Neuronal stem cell (in vitro differentiated cells): ENCODE data around the gene SH3PXD2B.
A peak's percentile ranks its signal among the peaks of the same experiment; 100 is the strongest.

Experiments
- DNase-seq: peaks from one replicate; pipeline ENCODE4 v3.0.0-alpha.2; 2013; ENCODE audit warnings: low spot score
- H2AFZ ChIP-seq: one replicate; pipeline ENCODE4 v1.6.1; 2013; ENCODE audit warnings: mild to moderate bottlenecking, low read length, inconsistent platforms
- H2AK5ac ChIP-seq: 2 replicates; pipeline ENCODE4 v1.6.1; 2013; ENCODE audit warnings: low read depth, mild to moderate bottlenecking, inconsistent platforms, low read length, moderate library complexity, mixed read lengths
- H2BK120ac ChIP-seq: 2 replicates; pipeline ENCODE4 v1.6.1; 2013; ENCODE audit warnings: low read depth, mild to moderate bottlenecking, inconsistent platforms, low read length, moderate library complexity, mixed read lengths
- H2BK12ac ChIP-seq: one replicate; pipeline ENCODE4 v1.6.1; 2013; ENCODE audit warnings: low read length, inconsistent platforms
- H2BK15ac ChIP-seq: 2 replicates; pipeline ENCODE4 v1.6.1; 2013; ENCODE audit warnings: mild to moderate bottlenecking, low read length, inconsistent platforms, mixed read lengths
- H2BK5ac ChIP-seq: one replicate; pipeline ENCODE4 v1.6.1; 2013; ENCODE audit warnings: inconsistent platforms, mild to moderate bottlenecking, low read length, moderate library complexity
- H3K14ac ChIP-seq: one replicate; pipeline ENCODE4 v1.6.1; 2013; ENCODE audit warnings: low read length, inconsistent platforms
- H3K18ac ChIP-seq: 2 replicates; pipeline ENCODE4 v1.6.1; 2013; ENCODE audit warnings: low read length, inconsistent platforms
- H3K23ac ChIP-seq: 2 replicates; pipeline ENCODE4 v1.6.1; 2013; ENCODE audit warnings: low read depth, mild to moderate bottlenecking, mixed read lengths, low read length, inconsistent platforms; ENCODE audit not compliant: poor library complexity
- H3K27ac ChIP-seq: replicated peaks from 3 replicates; pipeline ENCODE4 v1.5.1; 2013; ENCODE audit warnings: low read length, inconsistent platforms
- H3K27me3 ChIP-seq, 3 experiments: 2 replicates each; pipeline ENCODE4 v1.6.1; 2013; ENCODE audit warnings: low read length in 3 of 3, mild to moderate bottlenecking in 2 of 3, inconsistent platforms in 1 of 3, low read depth in 1 of 3, mixed read lengths in 1 of 3, moderate library complexity in 1 of 3; ENCODE audit not compliant: control insufficient read depth in 3 of 3, insufficient read depth in 3 of 3
- H3K36me3 ChIP-seq, 2 donors: replicated peaks in 1 of 2; 2 replicates each; pipeline ENCODE4 v1.6.1; 2013; ENCODE audit warnings: low read length in 2 of 2; ENCODE audit not compliant: control insufficient read depth in 2 of 2, insufficient read depth in 2 of 2
- H3K4ac ChIP-seq: 2 replicates; pipeline ENCODE4 v1.6.1; 2013; ENCODE audit warnings: inconsistent platforms, mild to moderate bottlenecking, low read length, moderate library complexity
- H3K4me1 ChIP-seq, 2 donors: 1 replicate in 1 of 2; 2 replicates in 1 of 2; pipeline ENCODE4 v1.6.1; 2013; ENCODE audit warnings: low read length in 2 of 2, low read depth in 1 of 2; ENCODE audit not compliant: control insufficient read depth in 2 of 2, insufficient read depth in 1 of 2
- H3K4me2 ChIP-seq: one replicate; pipeline ENCODE4 v1.6.1; 2013; ENCODE audit warnings: mild to moderate bottlenecking, low read length, inconsistent platforms; ENCODE audit not compliant: insufficient read depth, poor library complexity, severe bottlenecking
- H3K4me3 ChIP-seq, 2 donors: 2 replicates each; pipeline ENCODE4 v1.5.1; 2013; ENCODE audit warnings: low read length in 2 of 2, mild to moderate bottlenecking in 2 of 2, inconsistent platforms in 1 of 2, moderate library complexity in 1 of 2
- H3K79me1 ChIP-seq: one replicate; pipeline ENCODE4 v1.6.1; 2013; ENCODE audit warnings: low read depth, mild to moderate bottlenecking, inconsistent platforms, low read length, moderate library complexity
- H3K9ac ChIP-seq: one replicate; pipeline ENCODE4 v1.6.1; 2013; ENCODE audit warnings: mild to moderate bottlenecking, low read depth, low read length, inconsistent platforms; ENCODE audit not compliant: poor library complexity
- H3K9me3 ChIP-seq, 2 donors: replicated peaks in 1 of 2; 2 replicates each; pipeline versions ENCODE3 to v1.6.1; 2013; ENCODE audit warnings: low read length in 2 of 2, mild to moderate bottlenecking in 2 of 2, inconsistent platforms in 1 of 2, low read depth in 1 of 2, mixed read lengths in 1 of 2, moderate library complexity in 1 of 2; ENCODE audit not compliant: control insufficient read depth in 2 of 2, insufficient read depth in 1 of 2
- H4K8ac ChIP-seq: one replicate; pipeline ENCODE4 v1.6.1; 2013; ENCODE audit warnings: low read depth, mild to moderate bottlenecking, inconsistent platforms, low read length, moderate library complexity
- H4K91ac ChIP-seq: one replicate; pipeline ENCODE4 v1.6.1; 2013; ENCODE audit warnings: low read length, low read depth, mild to moderate bottlenecking, inconsistent platforms; ENCODE audit not compliant: poor library complexity
- WGBS, 2 donors: extraction: QIAGEN DNeasy Blood & Tissue Kit; methylation state at CpG; one replicate each; pipeline ENCODE4 v1.1.7; 2013; ENCODE audit warnings: missing lambda C conversion rate in 2 of 2, mixed read lengths in 1 of 2; ENCODE audit not compliant: insufficient read length in 2 of 2, insufficient replicate concordance in 1 of 2; ENCODE audit errors: extremely low coverage in 2 of 2; 5-methylcytosine and 5-hydroxymethylcytosine counted together

The SH3PXD2B gene

DNA sequence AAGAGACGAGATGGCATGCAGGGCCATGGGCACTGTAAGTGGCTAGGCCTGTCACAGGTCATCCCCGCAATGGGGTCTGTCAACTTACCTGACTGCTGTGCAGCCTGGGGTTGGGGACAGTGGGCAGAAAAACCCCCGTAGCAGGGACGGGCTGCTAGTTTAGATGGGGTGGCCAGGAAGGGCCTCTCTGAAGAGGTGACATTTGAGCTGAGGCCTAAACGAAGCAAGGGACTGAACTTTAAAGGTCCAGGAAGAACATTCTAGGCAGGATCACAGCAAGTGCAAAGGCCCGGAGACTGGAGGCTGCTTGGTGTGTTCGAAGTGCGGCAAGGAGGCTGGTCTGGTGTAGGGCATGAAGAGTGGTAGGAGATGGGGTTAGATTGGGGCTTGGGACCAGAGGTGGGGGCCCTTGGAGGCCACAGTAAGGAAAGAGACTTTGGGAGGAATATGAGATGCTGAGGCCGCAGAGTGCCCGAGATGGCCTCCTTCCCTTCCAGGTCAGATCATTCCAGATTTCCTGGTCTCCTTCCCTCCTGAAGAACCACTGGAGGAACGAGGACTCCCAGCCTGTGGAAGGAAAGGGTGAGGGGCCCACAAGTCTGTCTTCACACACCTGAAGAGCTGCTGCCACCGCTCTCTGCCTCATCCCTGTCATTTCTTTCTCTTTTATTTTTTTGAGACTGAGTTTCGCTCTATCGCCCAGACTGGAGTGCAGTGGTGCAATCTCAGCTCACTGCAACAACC lies 37.9 kb upstream of the SH3PXD2B start:
- Histone ChIP-seq H3K4ac (no peak overlapping the region), H3K79me1 (no peaks in the 10 kb centered on the region), H4K8ac (no peak overlapping the region), H3K36me3 (no peaks in the 10 kb centered on the region), H2AK5ac (no peak overlapping the region), H3K27me3 (peaks cover 0 to 25% (median 0%) of the 10 kb centered on the region in 3 experiments), H3K14ac (no peak overlapping the region), H3K4me2 (no peak overlapping the region), H2AFZ (no peak overlapping the region), H3K9me3 (no peaks in the 10 kb centered on the region), H3K4me3 (no peak overlapping the region), H2BK12ac (no peak overlapping the region), H2BK120ac (no peak overlapping the region), H3K27ac (no peak overlapping the region), H2BK15ac (no peak overlapping the region), H3K9ac (no peak overlapping the region), H2BK5ac (no peak overlapping the region), H4K91ac (no peak overlapping the region), H3K18ac (no peak overlapping the region), H3K4me1 (peaks cover 0 to 5% of the 10 kb centered on the region in 2 donors), H3K23ac (no peak overlapping the region)
- no CpG with 5 or more reads among the region's 14 CpGs for WGBS, 2 donors
- no peak for DNase-seq

GRCh38 chr5:172491481-172491880 lies 37.2 kb upstream of the SH3PXD2B start:
- no peak overlapping the region for H2BK120ac ChIP-seq
- no peak overlapping the region for H2BK12ac ChIP-seq
- no peak overlapping the region for H3K4me3 ChIP-seq
- peaks cover 0 to 25% (median 0%) of the 10 kb centered on the region in 3 experiments for H3K27me3 ChIP-seq
- H4K8ac ChIP-seq = no peak overlapping the region
- H3K27ac ChIP-seq = no peak overlapping the region
- no peaks in the 10 kb centered on the region for H3K36me3 ChIP-seq
- H3K18ac ChIP-seq = no peak overlapping the region
- peak overlapping the region; percentile 40 for H2BK15ac ChIP-seq
- H3K4me2 ChIP-seq = no peak overlapping the region
- no peak overlapping the region for H3K4ac ChIP-seq
- WGBS, 2 donors = no CpG with 5 or more reads among the region's 8 CpGs
- peaks cover 0 to under 1% of the 10 kb centered on the region in 2 donors for H3K4me1 ChIP-seq
- no peak overlapping the region for H3K14ac ChIP-seq
- no peak overlapping the region for H2AK5ac ChIP-seq
- no peaks in the 10 kb centered on the region for H3K79me1 ChIP-seq
- DNase-seq = no peak
- H2BK5ac ChIP-seq = no peak overlapping the region
- H4K91ac ChIP-seq = peak overlapping the region; percentile 93
- H3K9me3 ChIP-seq = no peaks in the 10 kb centered on the region
- no peak overlapping the region for H3K23ac ChIP-seq
- H3K9ac ChIP-seq = peak overlapping the region; percentile 55
- H2AFZ ChIP-seq = no peak overlapping the region

GRCh38 chr5:172490514-172491461 lies 36.5 kb upstream of the SH3PXD2B start:
- Histone ChIP-seq H2BK120ac (no peak overlapping the region), H3K9ac (no peak overlapping the region), H3K4me3 (no peak overlapping the region), H2BK15ac (peak overlapping the region; percentile 40), H3K14ac (peak overlapping the region; percentile 33), H2AK5ac (no peak overlapping the region), H3K36me3 (no peaks in the 10 kb centered on the region), H3K18ac (peak overlapping the region; percentile 22), H3K27ac (no peak overlapping the region), H3K9me3 (no peaks in the 10 kb centered on the region), H2AFZ (no peak overlapping the region), H2BK12ac (no peak overlapping the region), H3K79me1 (no peaks in the 10 kb centered on the region), H4K91ac (no peak overlapping the region), H3K4me1 (peaks cover 0 to 5% of the 10 kb centered on the region in 2 donors), H3K4me2 (no peak overlapping the region), H3K4ac (no peak overlapping the region), H4K8ac (no peak overlapping the region), H2BK5ac (no peak overlapping the region), H3K23ac (no peak overlapping the region), H3K27me3 (peaks cover 0 to 25% (median 0%) of the 10 kb centered on the region in 3 experiments)
- DNase-seq = no peak
- no CpG with 5 or more reads among the region's 12 CpGs for WGBS, 2 donors

DNA sequence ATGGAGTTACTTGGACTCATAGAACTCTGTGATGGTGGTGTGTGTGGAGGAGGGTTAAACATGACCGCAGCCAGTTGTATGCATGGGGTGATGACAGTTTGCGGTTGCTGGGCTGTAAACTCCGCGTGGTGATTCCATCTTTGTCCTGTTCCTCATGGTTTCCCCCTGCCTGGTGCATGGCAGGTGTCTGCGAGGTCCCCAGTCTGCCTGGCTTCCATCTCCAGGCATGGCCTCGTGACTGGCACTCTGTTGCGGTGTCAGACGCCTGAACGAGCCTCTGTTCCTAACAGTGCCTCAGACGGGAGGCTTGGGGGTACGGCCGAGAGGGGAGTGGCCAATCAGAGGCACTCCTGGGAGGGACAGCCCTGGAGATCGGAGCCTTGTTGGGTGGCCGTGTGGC lies 33.9 kb upstream of the SH3PXD2B start:
- Histone ChIP-seq H2BK120ac (no peak overlapping the region), H3K9ac (no peak overlapping the region), H2BK5ac (no peak overlapping the region), H2AK5ac (no peak overlapping the region), H3K4ac (no peak overlapping the region), H3K4me3 (peak overlapping the region in 1 of 2 donors; percentile 31), H4K91ac (no peak overlapping the region), H3K18ac (no peak overlapping the region), H4K8ac (no peak overlapping the region), H3K4me1 (peaks cover 2 to 5% of the 10 kb centered on the region in 2 donors), H3K9me3 (peaks cover 0 to 3% of the 10 kb centered on the region in 2 donors), H3K23ac (no peak overlapping the region), H2BK12ac (no peak overlapping the region), H3K4me2 (no peak overlapping the region), H3K36me3 (peaks cover 0 to 3% of the 10 kb centered on the region in 2 donors), H3K27me3 (peaks cover 0 to 14% (median 0%) of the 10 kb centered on the region in 3 experiments), H2BK15ac (no peak overlapping the region), H3K14ac (peak overlapping the region; percentile 77), H3K79me1 (no peaks in the 10 kb centered on the region), H2AFZ (no peak overlapping the region), H3K27ac (no peak overlapping the region)
- DNase-seq = no peak
- WGBS, 2 donors = no CpG with 5 or more reads among the region's 14 CpGs
